ACC112 (cell line): ENCODE results near the gene PLPP4.
A peak's percentile ranks its signal among the peaks of the same experiment; 100 is the strongest.

Experiments
- H2AFZ ChIP-seq: fragments of 200-600 bp; sonication (generic); one replicate; pipeline ENCODE4 v1.6.0; 2017; ENCODE audit warnings: antibody characterized with exemption, low read length; ENCODE audit not compliant: unreplicated experiment
- H3K27ac ChIP-seq: fragments of 200-600 bp; sonication (generic); 2 replicates; pipeline ENCODE4 v1.5.1; 2014; ENCODE audit warnings: low read depth, mild to moderate bottlenecking, antibody characterized with exemption, low read length, moderate library complexity
- H3K27me3 ChIP-seq: fragments of 200-600 bp; sonication (generic); 2 replicates; pipeline ENCODE4 v1.6.1; 2014; ENCODE audit warnings: mild to moderate bottlenecking, antibody characterized with exemption, low read length, moderate library complexity, mixed read lengths; ENCODE audit not compliant: insufficient read depth
- H3K36me3 ChIP-seq: fragments of 200-600 bp; sonication (generic); 2 replicates; pipeline ENCODE4 v1.6.1; 2016; ENCODE audit warnings: mild to moderate bottlenecking, antibody characterized with exemption, low read length, moderate library complexity, mixed read lengths; ENCODE audit not compliant: insufficient read depth
- H3K4me1 ChIP-seq: fragments of 200-600 bp; sonication (generic); one replicate; pipeline ENCODE4 v1.6.1; 2016; ENCODE audit warnings: low read length, mixed read lengths; ENCODE audit not compliant: insufficient read depth, unreplicated experiment, control insufficient read depth
- H3K4me3 ChIP-seq: fragments of 200-600 bp; sonication (generic); 2 replicates; pipeline ENCODE4 v1.5.1; 2014; ENCODE audit warnings: mild to moderate bottlenecking, low read depth, low read length
- H3K79me2 ChIP-seq: fragments of 200-600 bp; sonication (generic); one replicate; pipeline ENCODE4 v1.6.0; 2016; ENCODE audit warnings: low read length; ENCODE audit not compliant: control insufficient read depth, unreplicated experiment, insufficient read depth

The PLPP4 gene

GRCh38 chr10:120474956-120475355 lies 17.9 kb downstream of the PLPP4 start:
- no peak overlapping the region for H3K4me3 ChIP-seq
- no peak overlapping the region for H2AFZ ChIP-seq
- H3K79me2 ChIP-seq = no peaks in the 10 kb centered on the region
- H3K27me3 ChIP-seq = no peaks in the 10 kb centered on the region
- H3K36me3 ChIP-seq = no peaks in the 10 kb centered on the region
- peaks cover 12% of the 10 kb centered on the region for H3K4me1 ChIP-seq
- H3K27ac ChIP-seq = no peak overlapping the region

DNA sequence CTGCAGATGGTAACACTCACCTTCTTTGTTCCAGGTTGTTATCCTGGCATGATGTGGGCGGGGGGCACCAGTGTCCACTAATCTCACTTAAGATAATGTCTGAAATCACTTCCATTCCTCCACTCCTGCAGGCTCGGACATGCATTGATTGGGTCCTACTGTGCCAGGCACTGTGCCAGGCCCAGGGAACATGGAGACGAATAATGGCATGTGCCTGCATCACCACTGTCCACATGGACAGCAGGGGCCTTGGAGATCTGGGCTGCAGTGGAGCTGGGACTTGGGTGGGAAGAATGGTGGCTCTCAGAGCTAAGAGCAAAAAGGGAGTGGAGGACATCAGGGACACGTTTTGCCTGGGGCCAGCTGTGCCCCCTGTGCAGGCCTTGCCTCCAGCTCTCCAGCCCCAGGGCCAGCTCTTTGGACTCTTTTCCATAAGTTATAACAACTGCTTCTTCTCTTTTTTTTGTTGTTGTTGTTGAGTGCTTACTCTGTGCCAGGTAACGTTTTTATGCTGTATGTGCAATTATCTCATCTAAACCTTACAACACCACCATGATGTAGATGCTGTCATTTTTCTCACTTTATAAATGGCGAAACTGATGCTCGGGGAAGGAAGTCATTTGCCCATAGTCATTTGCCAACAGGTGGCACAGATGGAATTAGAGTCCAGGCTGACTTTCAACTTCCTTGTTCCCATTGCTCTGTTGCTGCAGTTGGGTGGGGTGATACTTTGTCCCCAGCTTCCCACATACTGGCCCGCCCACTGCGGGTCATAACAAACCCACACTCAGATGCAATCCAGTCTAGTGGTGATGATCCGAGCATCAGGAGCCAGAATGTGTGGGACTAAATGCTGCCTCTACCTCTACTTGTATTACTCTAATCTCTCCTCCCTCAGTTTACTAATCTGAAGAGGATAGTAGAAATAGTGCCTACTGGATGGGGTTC lies 19.1 kb downstream of the PLPP4 start:
- no peaks in the 10 kb centered on the region for H3K27me3 ChIP-seq
- no peak overlapping the region for H2AFZ ChIP-seq
- H3K4me3 ChIP-seq = no peak overlapping the region
- H3K36me3 ChIP-seq = no peaks in the 10 kb centered on the region
- H3K4me1 ChIP-seq = peaks cover 12% of the 10 kb centered on the region
- peak overlapping the region; percentile 69; the same call in 1 of the 2 replicates for H3K27ac ChIP-seq
- no peaks in the 10 kb centered on the region for H3K79me2 ChIP-seq

DNA sequence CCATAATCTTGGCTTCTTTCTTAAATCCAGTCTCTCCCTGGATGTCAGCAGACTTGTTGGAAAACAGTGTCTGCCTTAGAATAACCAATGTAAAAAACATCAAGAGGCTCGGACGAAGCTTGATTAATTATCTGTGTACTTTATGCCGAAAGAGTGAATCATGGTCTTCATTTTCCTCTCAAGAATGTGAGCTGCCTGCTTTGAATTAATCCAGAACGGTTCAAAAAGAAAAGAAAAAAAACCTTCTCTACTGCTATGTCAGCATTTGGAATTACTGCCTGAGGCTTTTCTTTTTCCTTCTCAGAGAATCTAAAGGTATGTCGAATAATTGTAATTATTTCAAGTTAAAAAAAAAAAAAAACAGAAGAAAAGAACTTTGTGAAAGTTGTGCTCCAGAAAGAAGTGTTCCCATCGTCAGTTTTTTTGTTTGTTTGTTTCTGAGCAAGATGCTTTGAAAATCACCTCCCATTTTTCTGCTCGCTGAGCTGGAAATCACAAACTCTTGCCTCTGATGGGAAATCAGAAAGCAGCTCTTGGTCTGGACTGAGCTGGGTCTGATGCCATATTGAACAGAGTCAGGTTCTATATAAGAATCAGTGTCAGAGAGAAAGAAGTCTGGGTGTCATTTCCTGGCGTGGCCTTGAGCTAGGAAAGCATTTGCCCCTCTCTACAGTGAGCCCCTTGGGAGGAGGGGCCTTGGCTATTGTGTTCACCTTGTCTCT lies 20.2 kb downstream of the PLPP4 start:
- peak overlapping the region; percentile 14 for H2AFZ ChIP-seq
- H3K27me3 ChIP-seq = no peaks in the 10 kb centered on the region
- H3K36me3 ChIP-seq = no peaks in the 10 kb centered on the region
- 0 out of 2 replicates have a peak overlapping the region, but pooled peaks have one; percentile 16 for H3K4me3 ChIP-seq
- peak overlapping the region; percentile 69 for H3K27ac ChIP-seq
- peaks cover 12% of the 10 kb centered on the region for H3K4me1 ChIP-seq
- no peaks in the 10 kb centered on the region for H3K79me2 ChIP-seq

DNA sequence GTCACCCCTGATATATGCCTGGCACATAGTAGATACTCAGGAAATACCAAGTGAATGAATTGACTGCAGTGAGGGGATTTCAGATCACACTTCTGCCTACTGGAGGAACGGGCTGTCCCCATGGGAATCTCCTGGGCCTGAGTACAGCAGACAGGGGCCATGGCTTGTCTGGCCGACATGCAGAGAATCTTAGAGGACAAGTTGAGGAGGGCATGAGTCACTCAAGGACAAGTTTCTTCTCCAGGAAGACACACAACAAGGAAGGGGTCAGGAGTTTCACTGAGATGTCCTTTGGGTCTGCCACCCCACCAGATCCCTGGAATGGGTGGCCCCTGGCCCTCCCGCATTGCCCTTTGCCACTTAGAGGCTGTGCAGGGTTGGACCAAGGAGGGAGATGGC lies 20.7 kb downstream of the PLPP4 start:
- H2AFZ ChIP-seq = no peak overlapping the region
- H3K27me3 ChIP-seq = no peaks in the 10 kb centered on the region
- 0 out of 2 replicates have a peak overlapping the region, but pooled peaks have one; percentile 16 for H3K4me3 ChIP-seq
- H3K36me3 ChIP-seq = no peaks in the 10 kb centered on the region
- no peaks in the 10 kb centered on the region for H3K79me2 ChIP-seq
- peak overlapping the region; percentile 69 for H3K27ac ChIP-seq
- H3K4me1 ChIP-seq = peaks cover 12% of the 10 kb centered on the region

GRCh38 chr10:120478386-120478785 lies 21.4 kb downstream of the PLPP4 start:
- H3K79me2 ChIP-seq = no peaks in the 10 kb centered on the region
- no peak overlapping the region for H3K4me3 ChIP-seq
- no peaks in the 10 kb centered on the region for H3K36me3 ChIP-seq
- H3K27me3 ChIP-seq = no peaks in the 10 kb centered on the region
- H2AFZ ChIP-seq = no peak overlapping the region
- peaks cover 12% of the 10 kb centered on the region for H3K4me1 ChIP-seq
- peak overlapping the region; percentile 69; the same call in 1 of the 2 replicates for H3K27ac ChIP-seq

- Histone ChIP-seq H2AFZ (no peak overlapping the region), H3K79me2 (no peaks in the 10 kb centered on the region), H3K27me3 (no peaks in the 10 kb centered on the region), H3K4me3 (no peak overlapping the region), H3K36me3 (no peaks in the 10 kb centered on the region), H3K4me1 (peaks cover 12% of the 10 kb centered on the region), H3K27ac (no peak overlapping the region)
These were observed 22.5 kb downstream of the PLPP4 start for GRCh38 chr10:120479506-120479905.

- H3K4me1 ChIP-seq = peaks cover 12% of the 10 kb centered on the region
- no peak overlapping the region for H2AFZ ChIP-seq
- H3K27me3 ChIP-seq = no peaks in the 10 kb centered on the region
- no peak overlapping the region for H3K4me3 ChIP-seq
- no peaks in the 10 kb centered on the region for H3K36me3 ChIP-seq
- no peak overlapping the region for H3K27ac ChIP-seq
- no peaks in the 10 kb centered on the region for H3K79me2 ChIP-seq
These were observed 23.1 kb downstream of the PLPP4 start for GRCh38 chr10:120480065-120480600.

DNA sequence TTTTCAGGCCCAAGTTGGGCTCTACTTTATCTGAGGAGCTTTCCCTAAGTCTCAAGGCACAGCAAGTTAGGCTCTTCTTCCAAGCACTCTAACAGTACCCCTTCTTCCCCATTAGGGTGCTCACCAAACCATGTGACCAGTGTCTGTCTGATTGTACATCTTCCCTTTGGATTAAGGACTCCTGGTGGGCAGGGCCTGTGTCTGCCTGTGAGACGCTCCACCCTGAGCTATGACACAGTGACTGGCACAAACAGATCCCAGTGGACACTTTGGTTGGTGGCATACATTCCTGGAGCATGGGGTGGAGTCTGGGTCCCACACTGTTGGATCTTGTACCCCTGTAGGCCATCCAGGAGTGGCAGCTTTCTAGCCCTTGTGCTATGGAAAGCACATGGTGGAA lies 23.8 kb downstream of the PLPP4 start:
- Histone ChIP-seq H3K4me3 (no peak overlapping the region), H3K4me1 (peaks cover 12% of the 10 kb centered on the region), H3K79me2 (no peaks in the 10 kb centered on the region), H3K27me3 (no peaks in the 10 kb centered on the region), H3K36me3 (no peaks in the 10 kb centered on the region), H2AFZ (no peak overlapping the region), H3K27ac (no peak overlapping the region)

DNA sequence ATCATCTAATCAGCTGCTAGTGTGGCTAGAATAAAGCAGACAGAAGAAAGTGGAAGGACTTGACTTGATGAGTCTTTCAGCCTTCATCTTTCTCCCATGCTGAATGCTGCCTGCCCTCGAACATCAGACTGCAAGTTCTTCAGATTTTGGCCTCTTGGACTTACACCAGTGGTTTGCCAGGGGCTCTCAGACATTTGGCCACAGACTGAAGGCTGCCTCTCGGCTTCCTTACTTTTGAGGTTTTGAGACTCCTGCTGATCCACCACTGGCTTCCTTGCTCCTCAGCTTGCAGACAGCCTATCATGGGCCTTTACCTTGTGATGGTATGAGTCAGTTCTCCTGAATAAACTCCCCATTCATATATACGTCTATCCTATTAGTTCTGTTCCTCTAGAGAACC lies 26.0 kb downstream of the PLPP4 start:
- Histone ChIP-seq H3K27me3 (no peaks in the 10 kb centered on the region), H3K27ac (no peak overlapping the region), H3K79me2 (no peaks in the 10 kb centered on the region), H3K4me3 (no peak overlapping the region), H2AFZ (no peak overlapping the region), H3K4me1 (peaks cover 5% of the 10 kb centered on the region), H3K36me3 (no peaks in the 10 kb centered on the region)

GRCh38 chr10:120483651-120484301 lies 26.7 kb downstream of the PLPP4 start:
- Histone ChIP-seq H3K4me3 (no peak overlapping the region), H3K27ac (no peak overlapping the region), H3K36me3 (no peaks in the 10 kb centered on the region), H3K79me2 (no peaks in the 10 kb centered on the region), H3K27me3 (no peaks in the 10 kb centered on the region), H2AFZ (no peak overlapping the region), H3K4me1 (no peaks in the 10 kb centered on the region)
